Measurements from ENCODE around the gene RIIAD1.
"Not testable (repeated sequence)": the region's sequence is repeated elsewhere in the genome, so short reads cannot be mapped to it uniquely, and the experiment has no call there.

RIIAD1 gene

DNA sequence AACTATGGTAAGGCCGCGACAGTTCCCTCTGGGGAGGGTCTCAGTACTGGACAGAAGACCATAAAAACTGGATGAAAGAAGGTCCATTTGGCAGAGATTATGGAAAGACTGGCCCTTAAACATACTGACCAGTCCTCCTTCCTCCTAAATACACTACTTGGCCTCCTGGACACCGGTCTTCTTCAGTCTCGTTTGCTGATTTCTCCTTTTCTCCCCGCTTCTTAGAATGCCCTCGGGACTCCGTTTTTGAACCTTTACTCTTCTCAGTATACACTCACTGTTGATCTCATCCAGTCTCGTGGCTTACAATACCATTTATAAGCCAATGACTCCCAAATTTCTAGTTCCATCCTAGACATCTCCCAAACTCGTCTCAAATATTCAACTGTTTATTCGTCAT lies 42.7 kb downstream of the RIIAD1 start:
- Histone ChIP-seq H3K36me3 (ENCODE audit: control insufficient read depth, insufficient read depth, low read length) (peaks cover 15% of the 10 kb centered on the region), H3K27ac (ENCODE audit: low read length) (no peak overlapping the region), H3K4me1 (ENCODE audit: control insufficient read depth, insufficient read depth, low read length) (peaks cover 1% of the 10 kb centered on the region; the same call in 1 of the 2 replicates), H3K4me3 (ENCODE audit: low read length) (peak overlapping the region; percentile 88; the same call in 1 of the 2 replicates), H3K9me3 (ENCODE audit: control insufficient read depth, insufficient read depth, low read length) (no peaks in the 10 kb centered on the region), H3K27me3 (ENCODE audit: control insufficient read depth, insufficient read depth, low read length) (no peaks in the 10 kb centered on the region)
- DNase-seq (ENCODE audit: low read depth, low spot score), result no peak
- 100% methylated on average over 2 of the region's 10 CpGs for WGBS (ENCODE audit: insufficient coverage, insufficient read length)

DNA sequence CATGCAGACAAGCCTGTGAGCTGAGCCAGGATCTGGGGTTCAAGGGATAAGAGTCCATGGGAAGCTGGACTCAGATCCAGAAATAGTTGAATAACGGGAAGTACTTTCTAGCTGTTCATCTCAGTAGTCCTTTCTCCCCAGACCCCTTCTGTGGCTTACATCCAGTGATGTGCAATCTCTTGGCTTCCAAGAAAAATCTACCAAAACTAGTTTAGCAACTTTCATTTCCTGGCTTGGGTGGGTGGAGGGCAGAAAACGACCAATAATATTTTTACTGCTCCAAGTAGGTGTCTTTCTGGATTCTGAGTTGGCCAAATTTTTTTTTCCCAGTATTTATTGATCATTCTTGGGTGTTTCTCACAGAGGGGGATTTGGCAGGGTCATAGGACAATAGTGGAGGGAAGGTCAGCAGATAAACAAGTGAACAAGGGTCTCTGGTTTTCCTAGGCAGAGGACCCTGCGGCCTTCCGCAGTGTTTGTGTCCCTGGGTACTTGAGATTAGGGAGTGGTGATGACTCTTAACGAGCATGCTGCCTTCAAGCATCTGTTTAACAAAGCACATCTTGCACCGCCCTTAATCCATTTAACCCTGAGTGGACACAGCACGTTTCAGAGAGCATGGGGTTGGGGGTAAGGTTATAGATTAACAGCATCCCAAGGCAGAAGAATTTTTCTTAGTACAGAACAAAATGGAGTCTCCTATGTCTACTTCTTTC lies 47.2 kb downstream of the RIIAD1 start:
- H3K4me3 ChIP-seq (ENCODE audit: low read length); H3K27ac ChIP-seq (ENCODE audit: low read length); H3K36me3 ChIP-seq (ENCODE audit: control insufficient read depth, insufficient read depth, low read length); H3K4me1 ChIP-seq (ENCODE audit: control insufficient read depth, insufficient read depth, low read length); DNase-seq (ENCODE audit: low read depth, low spot score); H3K9me3 ChIP-seq (ENCODE audit: control insufficient read depth, insufficient read depth, low read length); H3K27me3 ChIP-seq (ENCODE audit: control insufficient read depth, insufficient read depth, low read length): not testable (repeated sequence)
- no CpG with 5 or more reads among the region's 7 CpGs for WGBS (ENCODE audit: insufficient coverage, insufficient read length)

DNA sequence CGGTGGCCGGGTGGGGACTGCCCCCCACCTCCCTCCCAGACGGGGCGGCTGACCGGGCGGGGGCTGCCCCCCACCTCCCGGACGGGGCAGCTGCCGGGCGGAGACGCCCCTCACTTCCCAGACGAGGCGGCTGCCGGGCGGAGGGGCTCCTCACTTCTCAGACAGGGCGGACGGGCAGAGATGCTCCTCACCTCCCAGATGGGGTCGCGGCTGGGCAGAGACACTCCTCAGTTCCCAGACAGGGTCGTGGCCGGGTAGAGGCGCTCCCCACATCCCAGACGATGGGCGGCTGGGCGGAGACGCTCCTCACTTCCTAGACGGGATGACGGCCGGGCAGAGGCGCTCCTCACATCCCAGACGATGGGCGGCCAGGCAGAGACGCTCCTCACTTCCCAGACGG lies 47.9 kb downstream of the RIIAD1 start:
- no CpG with 5 or more reads among the region's 34 CpGs for WGBS (ENCODE audit: insufficient coverage, insufficient read length)

DNA sequence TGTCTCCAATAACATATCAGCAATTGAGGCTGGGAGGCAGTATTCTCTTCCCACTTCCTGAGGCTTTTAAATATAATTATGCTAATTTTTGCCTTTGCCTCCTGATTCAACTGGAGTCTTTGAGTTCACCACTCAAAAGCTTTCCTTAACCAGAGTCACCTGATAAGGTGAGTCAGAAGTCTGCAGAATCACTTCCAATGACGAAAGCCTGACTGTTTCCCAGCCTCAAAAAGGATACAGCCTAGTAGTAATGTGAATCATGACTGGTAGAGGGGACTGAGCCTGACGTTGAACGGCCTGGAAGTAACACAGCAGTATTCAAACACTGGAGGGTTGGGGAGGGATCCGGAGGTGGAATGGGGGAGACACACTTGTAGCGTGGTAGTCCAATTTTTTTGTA lies 52.4 kb downstream of the RIIAD1 start:
- WGBS (ENCODE audit: insufficient coverage, insufficient read length), result no CpG with 5 or more reads among the region's 5 CpGs
- Histone ChIP-seq H3K36me3 (ENCODE audit: control insufficient read depth, insufficient read depth, low read length) (no peaks in the 10 kb centered on the region; the same call in 1 of the 2 replicates), H3K9me3 (ENCODE audit: control insufficient read depth, insufficient read depth, low read length) (no peaks in the 10 kb centered on the region), H3K4me1 (ENCODE audit: control insufficient read depth, insufficient read depth, low read length) (no peaks in the 10 kb centered on the region), H3K27ac (ENCODE audit: low read length) (no peak overlapping the region), H3K4me3 (ENCODE audit: low read length) (no peak overlapping the region), H3K27me3 (ENCODE audit: control insufficient read depth, insufficient read depth, low read length) (no peaks in the 10 kb centered on the region)
- no peak for DNase-seq (ENCODE audit: low read depth, low spot score)

More for the DNA sequence above, 47.9 kb downstream of the RIIAD1 start:
- H3K27ac ChIP-seq (ENCODE audit: low read length); H3K4me3 ChIP-seq (ENCODE audit: low read length); DNase-seq (ENCODE audit: low read depth, low spot score); H3K9me3 ChIP-seq (ENCODE audit: control insufficient read depth, insufficient read depth, low read length); H3K27me3 ChIP-seq (ENCODE audit: control insufficient read depth, insufficient read depth, low read length); H3K36me3 ChIP-seq (ENCODE audit: control insufficient read depth, insufficient read depth, low read length); H3K4me1 ChIP-seq (ENCODE audit: control insufficient read depth, insufficient read depth, low read length): not testable (repeated sequence)

DNA sequence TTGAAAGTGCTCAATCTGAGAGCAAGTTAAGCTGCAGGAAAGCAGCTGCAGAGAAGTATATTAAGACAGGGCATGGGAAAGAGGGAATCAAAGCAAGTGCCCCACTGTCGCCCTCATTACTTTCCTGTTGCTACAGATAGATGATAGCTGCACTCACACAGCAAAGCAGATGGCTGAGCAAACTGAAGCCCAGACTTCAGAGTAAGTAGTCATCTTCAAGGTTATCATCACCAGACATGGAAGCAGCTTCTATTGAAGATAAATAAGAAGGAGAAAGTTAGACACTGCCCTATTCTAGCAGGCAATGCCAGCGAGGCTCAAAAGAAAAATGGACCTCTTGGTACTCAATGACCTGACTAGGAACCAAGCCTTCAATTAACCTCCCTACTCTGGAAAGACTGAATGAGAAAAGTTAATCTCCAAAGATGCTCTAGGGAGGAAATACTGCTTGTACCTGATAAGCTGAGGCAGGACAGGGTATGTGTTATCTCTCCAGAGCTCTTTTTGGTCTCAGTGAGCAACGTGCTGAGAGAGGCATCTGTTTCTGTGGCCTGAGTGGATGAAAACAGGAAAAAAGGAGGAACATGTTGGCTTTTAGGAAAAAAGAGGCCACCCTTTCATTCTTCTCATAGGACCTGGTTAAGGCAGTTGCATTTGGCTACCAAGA lies 53.1 kb downstream of the RIIAD1 start:
- Histone ChIP-seq H3K4me3 (ENCODE audit: low read length) (no peak overlapping the region), H3K27ac (ENCODE audit: low read length) (no peak overlapping the region), H3K4me1 (ENCODE audit: control insufficient read depth, insufficient read depth, low read length) (no peaks in the 10 kb centered on the region), H3K36me3 (ENCODE audit: control insufficient read depth, insufficient read depth, low read length) (no peaks in the 10 kb centered on the region; the same call in 1 of the 2 replicates), H3K27me3 (ENCODE audit: control insufficient read depth, insufficient read depth, low read length) (no peaks in the 10 kb centered on the region), H3K9me3 (ENCODE audit: control insufficient read depth, insufficient read depth, low read length) (no peaks in the 10 kb centered on the region)
- DNase-seq (ENCODE audit: low read depth, low spot score), result no peak
- no CpG with 5 or more reads among the region's 3 CpGs for WGBS (ENCODE audit: insufficient coverage, insufficient read length)

DNA sequence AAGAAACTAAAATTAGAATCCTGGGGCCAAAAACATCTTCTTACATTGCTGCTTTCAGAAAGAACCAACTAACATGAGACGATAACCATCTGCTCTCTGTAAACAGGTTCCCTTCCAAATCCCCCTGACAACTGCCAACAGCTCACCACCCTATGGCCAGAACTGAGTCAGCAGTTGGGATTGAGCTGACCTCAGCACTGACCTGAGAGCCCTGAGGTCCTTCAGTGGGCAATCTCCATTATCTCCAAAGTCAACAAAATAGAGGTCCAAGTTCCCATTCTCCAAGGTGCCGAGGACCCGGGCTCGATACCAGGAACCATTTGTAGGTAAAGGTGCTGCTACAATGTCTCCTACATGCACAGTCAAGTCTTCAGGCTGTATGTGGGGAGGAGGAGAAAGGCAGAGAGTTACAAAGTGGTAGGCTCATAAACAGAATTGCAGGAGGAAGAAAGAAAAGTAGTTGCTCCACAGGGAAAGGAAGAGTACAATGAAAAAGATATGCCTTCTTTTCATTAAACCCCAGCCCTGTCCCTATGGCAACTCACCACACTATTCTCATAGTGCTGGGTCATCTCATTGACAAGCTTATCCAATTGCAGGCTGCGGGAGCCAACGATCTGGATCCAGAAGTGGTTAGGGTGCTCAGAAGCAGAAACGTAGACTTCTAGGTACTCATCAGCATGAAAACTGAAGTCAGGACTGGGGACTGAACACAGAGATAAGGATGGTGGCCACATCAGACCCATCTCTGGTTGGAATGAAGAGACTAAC lies 54.8 kb downstream of the RIIAD1 start:
- WGBS (ENCODE audit: insufficient coverage, insufficient read length), result no CpG with 5 or more reads among the region's 7 CpGs
- Histone ChIP-seq H3K9me3 (ENCODE audit: control insufficient read depth, insufficient read depth, low read length) (no peaks in the 10 kb centered on the region), H3K27ac (ENCODE audit: low read length) (no peak overlapping the region), H3K27me3 (ENCODE audit: control insufficient read depth, insufficient read depth, low read length) (no peaks in the 10 kb centered on the region), H3K4me3 (ENCODE audit: low read length) (no peak overlapping the region), H3K36me3 (ENCODE audit: control insufficient read depth, insufficient read depth, low read length) (no peaks in the 10 kb centered on the region; the same call in 1 of the 2 replicates), H3K4me1 (ENCODE audit: control insufficient read depth, insufficient read depth, low read length) (no peaks in the 10 kb centered on the region)
- DNase-seq (ENCODE audit: low read depth, low spot score), result no peak

DNA sequence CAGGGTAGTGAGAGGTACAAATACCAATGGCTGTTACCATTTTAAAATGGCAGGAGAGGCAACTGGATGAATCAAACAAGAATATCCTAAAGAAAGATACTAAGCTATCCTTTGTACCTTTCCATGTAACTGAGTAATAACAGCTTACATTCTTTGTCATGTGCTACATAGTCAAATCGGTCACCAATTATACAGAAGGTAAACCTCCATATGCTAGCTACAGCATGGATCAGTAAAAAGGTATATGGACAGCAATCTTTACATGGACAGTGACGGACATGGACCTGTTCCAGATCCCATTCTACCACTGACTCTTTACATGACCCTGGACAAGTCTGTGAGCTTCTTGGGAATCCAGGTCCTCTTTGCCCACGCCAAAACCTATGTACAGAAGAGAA lies 55.3 kb downstream of the RIIAD1 start:
- Histone ChIP-seq H3K27me3 (ENCODE audit: control insufficient read depth, insufficient read depth, low read length) (no peaks in the 10 kb centered on the region), H3K9me3 (ENCODE audit: control insufficient read depth, insufficient read depth, low read length) (no peaks in the 10 kb centered on the region), H3K27ac (ENCODE audit: low read length) (no peak overlapping the region), H3K4me1 (ENCODE audit: control insufficient read depth, insufficient read depth, low read length) (no peaks in the 10 kb centered on the region), H3K4me3 (ENCODE audit: low read length) (no peak overlapping the region), H3K36me3 (ENCODE audit: control insufficient read depth, insufficient read depth, low read length) (no peaks in the 10 kb centered on the region; the same call in 1 of the 2 replicates)
- WGBS (ENCODE audit: insufficient coverage, insufficient read length), result no CpG with 5 or more reads among the region's 3 CpGs
- no peak for DNase-seq (ENCODE audit: low read depth, low spot score)

DNA sequence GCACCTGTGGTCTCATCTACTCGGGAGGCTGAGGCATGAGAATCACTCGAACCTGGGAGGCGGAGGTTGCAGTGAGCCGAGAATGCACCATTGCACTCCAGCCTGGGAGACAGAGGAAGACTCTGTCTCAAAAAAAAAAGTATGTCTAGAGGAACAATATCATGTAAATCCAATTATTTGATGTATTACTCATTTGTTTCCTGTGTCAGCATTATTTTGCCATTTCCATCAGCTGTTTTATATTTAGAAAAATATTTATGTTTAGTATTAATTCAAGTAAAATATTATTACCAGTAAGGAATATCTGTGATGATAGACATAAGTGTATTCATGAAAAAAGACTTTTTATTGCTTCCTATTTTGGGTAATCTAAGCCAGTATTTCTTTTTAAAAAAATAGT lies 56.0 kb downstream of the RIIAD1 start:
- no peaks in the 10 kb centered on the region for H3K9me3 ChIP-seq (ENCODE audit: control insufficient read depth, insufficient read depth, low read length)
- DNase-seq (ENCODE audit: low read depth, low spot score), result no peak
- H3K4me1 ChIP-seq (ENCODE audit: control insufficient read depth, insufficient read depth, low read length), result no peaks in the 10 kb centered on the region
- H3K27me3 ChIP-seq (ENCODE audit: control insufficient read depth, insufficient read depth, low read length), result no peaks in the 10 kb centered on the region
- H3K27ac ChIP-seq (ENCODE audit: low read length), result no peak overlapping the region
- H3K4me3 ChIP-seq (ENCODE audit: low read length), result no peak overlapping the region
- H3K36me3 ChIP-seq (ENCODE audit: control insufficient read depth, insufficient read depth, low read length), result no peaks in the 10 kb centered on the region; the same call in 1 of the 2 replicates
- no CpG with 5 or more reads among the region's 4 CpGs for WGBS (ENCODE audit: insufficient coverage, insufficient read length)
